Right atrium auricular region (tissue), 2 donors: ENCODE data around the gene NES. TPM values are rescaled to one million over a fixed set of nuclear protein-coding genes. Genes with fewer than 3 reads are reported as not detected.

Experiments used
- DNase-seq: peaks from one replicate; pipeline ENCODE4 v3.0.0-alpha.2; 2019; ENCODE audit warnings: low spot score
- H3K27ac ChIP-seq, 2 donors: fragments of 200-600 bp; sonication (generic); 1 replicate in 1 of 2; 2 replicates in 1 of 2; pipeline ENCODE4 v1.5.1; 2016 to 2019
- H3K27me3 ChIP-seq, 2 donors: fragments of 200-600 bp; sonication (generic); one replicate each; pipeline versions ENCODE4 v1.5.1 to v1.6.0; 2017 to 2019
- H3K36me3 ChIP-seq: fragments of 200-600 bp; sonication (generic); one replicate; pipeline ENCODE4 v1.5.1; 2016
- H3K4me1 ChIP-seq, 2 donors: fragments of 200-600 bp; sonication (generic); one replicate each; pipeline versions ENCODE4 v1.5.1 to v1.6.0; 2017 to 2019
- H3K4me3 ChIP-seq, 2 donors: fragments of 200-600 bp; sonication (generic); 1 replicate in 1 of 2; 2 replicates in 1 of 2; pipeline ENCODE4 v1.5.1; 2017 to 2019; ENCODE audit warnings: mild to moderate bottlenecking in 1 of 2, moderate library complexity in 1 of 2
- H3K9me3 ChIP-seq, 2 donors: fragments of 200-600 bp; sonication (generic); one replicate each; pipeline ENCODE4 v1.5.1; 2019
- CTCF ChIP-seq, 2 donors: fragments of 200-600 bp; sonication (generic); IDR thresholded peaks; one replicate each; pipeline ENCODE4 v1.5.1; 2019; ENCODE audit warnings: antibody characterized with exemption in 2 of 2
- total RNA-seq, 2 donors: library from RNA; depleted of rRNA; stranded (reverse); fragments of >200 nt; gene quantifications; one replicate each; pipeline ENCODE4 v1.1.0, GENCODE V29; 2016

NES gene
- total RNA-seq, 2 donors from 2014 or later, result 134 to 173 TPM

GRCh38 chr1:156703336-156703735 is 26.1 kb upstream of the NES start:
- no peak for TF ChIP-seq CTCF (IDR thresholded peaks at IDR 0.05)
- Histone ChIP-seq H3K9me3 (no peaks in the 10 kb centered on the region), H3K27me3 (peaks cover 0 to 5% of the 10 kb centered on the region in 2 donors), H3K4me1 (peaks cover 0 to 35% of the 10 kb centered on the region in 2 donors), H3K27ac (no peak overlapping the region), H3K36me3 (no peaks in the 10 kb centered on the region), H3K4me3 (no peak overlapping the region)
- DNase-seq, result no peak

GRCh38 chr1:156700736-156701531 is 23.7 kb upstream of the NES start:
- peaks cover 0 to 5% of the 10 kb centered on the region in 2 donors for H3K27me3 ChIP-seq
- no peak overlapping the region for H3K4me3 ChIP-seq
- H3K4me1 ChIP-seq, result peaks cover 0 to 19% of the 10 kb centered on the region in 2 donors
- no peak for TF ChIP-seq CTCF (IDR thresholded peaks at IDR 0.05)
- no peaks in the 10 kb centered on the region for H3K36me3 ChIP-seq
- no peaks in the 10 kb centered on the region for H3K9me3 ChIP-seq
- H3K27ac ChIP-seq, result no peak overlapping the region
- DNase-seq, result no peak

GRCh38 chr1:156698995-156699394 is 21.8 kb upstream of the NES start:
- TF ChIP-seq CTCF (IDR thresholded peaks at IDR 0.05), result no peak
- no peak overlapping the region for H3K4me3 ChIP-seq
- no peaks in the 10 kb centered on the region for H3K4me1 ChIP-seq
- peaks cover 0 to 5% of the 10 kb centered on the region in 2 donors for H3K27me3 ChIP-seq
- no peak overlapping the region for H3K27ac ChIP-seq
- H3K9me3 ChIP-seq, result no peaks in the 10 kb centered on the region
- no peak for DNase-seq
- no peaks in the 10 kb centered on the region for H3K36me3 ChIP-seq

- H3K27ac ChIP-seq, result no peak overlapping the region
- DNase-seq, result no peak
- peaks cover 0 to 5% of the 10 kb centered on the region in 2 donors for H3K4me1 ChIP-seq
- peaks cover 0 to 5% of the 10 kb centered on the region in 2 donors for H3K27me3 ChIP-seq
- H3K4me3 ChIP-seq, result no peak overlapping the region
- H3K36me3 ChIP-seq, result no peaks in the 10 kb centered on the region
- no peak for TF ChIP-seq CTCF (IDR thresholded peaks at IDR 0.05)
- no peaks in the 10 kb centered on the region for H3K9me3 ChIP-seq
Observed at GRCh38 chr1:156697481-156697880, 20.3 kb upstream of the NES start.

GRCh38 chr1:156696755-156697154 is 19.5 kb upstream of the NES start:
- no peak overlapping the region for H3K27ac ChIP-seq
- no peak overlapping the region for H3K4me3 ChIP-seq
- peaks cover 0 to 5% of the 10 kb centered on the region in 2 donors for H3K27me3 ChIP-seq
- H3K9me3 ChIP-seq, result no peaks in the 10 kb centered on the region
- peaks cover 0 to 11% of the 10 kb centered on the region in 2 donors for H3K4me1 ChIP-seq
- no peak for DNase-seq
- TF ChIP-seq CTCF (IDR thresholded peaks at IDR 0.05), result no peak
- H3K36me3 ChIP-seq, result no peaks in the 10 kb centered on the region

GRCh38 chr1:156694690-156694962 is 17.4 kb upstream of the NES start:
- H3K27me3 ChIP-seq, result peaks cover 0 to 5% of the 10 kb centered on the region in 2 donors
- no peaks in the 10 kb centered on the region for H3K36me3 ChIP-seq
- no peaks in the 10 kb centered on the region for H3K9me3 ChIP-seq
- no peak overlapping the region for H3K27ac ChIP-seq
- DNase-seq, result no peak
- no peak for TF ChIP-seq CTCF (IDR thresholded peaks at IDR 0.05)
- no peak overlapping the region for H3K4me3 ChIP-seq
- H3K4me1 ChIP-seq, result peaks cover 0 to 16% of the 10 kb centered on the region in 2 donors
